ENCODE results near the gene CAMKK1. TPM values are rescaled to one million over a fixed set of nuclear protein-coding genes. Genes with fewer than 3 reads are reported as not detected.

The CAMKK1 gene
- total and polyA plus RNA-seq, 9 of the 15 experiments (the other 6 are each of a cell fraction or from before 2014, with no cell fraction given), result 0.34 to 7.5 (median 4.9) TPM

- Histone ChIP-seq H2AFZ (ENCODE audit: low read depth, low read length) (no peak overlapping the region), H3K9me1 (ENCODE audit: control insufficient read depth, insufficient read depth, low read length) (no peaks in the 10 kb centered on the region), H3K4me2 (ENCODE audit: insufficient read depth, low read length) (no peak overlapping the region), H3K9me3 (replicated peaks; ENCODE audit: control insufficient read depth, insufficient read depth, low read depth, low read length) (no peaks in the 10 kb centered on the region), H4K20me1 (replicated peaks; ENCODE audit: control insufficient read depth, insufficient read depth, low read length) (no peaks in the 10 kb centered on the region), H3K79me2 (ENCODE audit: control insufficient read depth, insufficient read depth, low read length) (no peaks in the 10 kb centered on the region), H3K4me1 (replicated peaks in 1 of 2; ENCODE audit: control insufficient read depth in 2 of 2, insufficient read depth in 2 of 2, low read length in 2 of 2) (peaks cover 5 to 20% of the 10 kb centered on the region in 2 experiments; a peak in 4 of 5 replicates), H3K4me3 (no peak overlapping the region), H3K9ac (ENCODE audit: insufficient read depth in 1 of 2, low read depth in 2 of 2, low read length in 2 of 2) (no peak overlapping the region), H3K27ac (ENCODE audit: extremely low read depth, low read depth, low read length) (no peak overlapping the region), H3K36me3 (ENCODE audit: control insufficient read depth, insufficient read depth, low read length) (peaks cover 5% of the 10 kb centered on the region; the same call in 2 of the 3 replicates), H3K27me3 (ENCODE audit: control insufficient read depth in 2 of 2, insufficient read depth in 2 of 2, low read length in 2 of 2) (no peaks in the 10 kb centered on the region)
- WGBS (ENCODE audit: insufficient coverage, low coverage, missing lambda C conversion rate), result 80% methylated on average over 9 of the region's 17 CpGs
- POLR2A ChIA-PET, result interaction anchor here (0.6 kb wide), 3 partner anchors 12 to 1005 kb away, joined by 3 to 4 read pairs (median 3); no protein-coding TSS in a partner anchor
- CTCF ChIA-PET (ENCODE audit: low intra/inter-chr PET ratio), result no interaction called here
- intact Hi-C loops (cut with micrococcal nuclease), result no loop called here
- in situ Hi-C loops (cut with MboI), result no loop called here
- ATAC-seq, result no peak
- DNase-seq (ENCODE audit: extremely low read depth in 1 of 4, low spot score in 3 of 4), result no peak
- no TSS peak for BruUV-seq (replicated peaks)
- no peak for FAIRE-seq
- no peak for TF ChIP-seq CBX8 (IDR thresholded peaks at IDR 0.05; ENCODE audit: borderline replicate concordance, extremely low read depth, low read depth, low read length, poor library complexity, severe bottlenecking)
- TF ChIP-seq DDX20 (tag; IDR thresholded peaks at IDR 0.05; ENCODE audit: low read depth), result no peak
- TF ChIP-seq ZNF324 (CRISPR knock-in tag; IDR thresholded peaks at IDR 0.05), result no peak
- TF ChIP-seq ELF2 (CRISPR knock-in tag; IDR thresholded peaks at IDR 0.05), result no peak
- no peak for TF ChIP-seq CTCF (IDR thresholded peaks at IDR 0.05 in 2 of 3, conservative IDR thresholded peaks at IDR 0.05 in 1 of 3; ENCODE audit: insufficient read depth in 2 of 3, low read depth in 1 of 3, low read length in 3 of 3)
- no peak for TF ChIP-seq ZNF384 (IDR thresholded peaks at IDR 0.05; ENCODE audit: low read depth, low read length)
- TF ChIP-seq PURB (CRISPR knock-in tag; IDR thresholded peaks at IDR 0.05; ENCODE audit: low read depth), result no peak
- TF ChIP-seq MECOM (CRISPR knock-in tag; IDR thresholded peaks at IDR 0.05), result no peak
- no peak for TF ChIP-seq LARP7 (IDR thresholded peaks at IDR 0.05)
- no peak for TF ChIP-seq ATF2 (CRISPR knock-in tag; IDR thresholded peaks at IDR 0.05)
Observed at GRCh38 chr17:3867106-3867505, 25.7 kb downstream of the CAMKK1 start.
